AG09319 (cell line): ENCODE data around the gene TASP1.

Experiments used
- DNase-seq: peaks from one replicate; pipeline ENCODE4 v3.0.0-alpha.2; 2010; ENCODE audit warnings: low read depth; ENCODE audit errors: extremely low read depth
- TF ChIP-seq, protein P1 (sequence below): IDR thresholded peaks from 2 replicates; pipeline ENCODE4 v1.5.1; 2011; ENCODE audit warnings: low read depth, mild to moderate bottlenecking, inconsistent platforms, low read length, moderate library complexity

TASP1 gene

DNA sequence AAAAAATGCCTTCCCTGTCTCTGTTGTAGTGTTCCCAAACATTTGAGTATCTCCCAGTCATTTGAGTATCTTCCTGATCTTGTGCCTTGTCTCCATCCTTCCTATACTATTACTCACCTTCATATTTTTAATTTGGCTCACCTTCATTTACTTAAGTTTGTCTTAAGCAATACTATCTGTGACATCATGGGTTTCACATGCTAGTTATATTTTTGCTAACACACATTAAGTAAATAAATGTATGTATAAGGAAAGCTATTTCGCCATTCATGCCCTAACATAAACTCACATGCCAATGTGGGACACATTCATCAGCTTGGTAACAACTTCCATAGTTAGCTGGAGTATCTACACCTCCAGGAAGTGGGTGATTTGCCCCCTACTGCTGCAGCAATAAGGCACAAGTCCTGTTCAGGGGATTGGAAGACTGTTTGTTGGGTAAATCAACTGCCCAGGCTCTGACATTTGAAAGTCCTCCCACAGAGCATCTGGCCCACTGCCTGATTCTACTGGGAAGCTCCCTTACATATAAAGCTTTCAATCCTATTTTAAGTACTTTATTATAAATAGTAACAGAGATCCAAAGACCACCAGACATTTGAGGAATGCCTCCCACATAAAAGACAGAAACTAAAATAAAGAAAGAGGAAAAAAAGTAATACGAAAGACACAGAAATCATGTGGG lies 285.3 kb downstream of the TASP1 start:
- TF ChIP-seq, protein P1, sequence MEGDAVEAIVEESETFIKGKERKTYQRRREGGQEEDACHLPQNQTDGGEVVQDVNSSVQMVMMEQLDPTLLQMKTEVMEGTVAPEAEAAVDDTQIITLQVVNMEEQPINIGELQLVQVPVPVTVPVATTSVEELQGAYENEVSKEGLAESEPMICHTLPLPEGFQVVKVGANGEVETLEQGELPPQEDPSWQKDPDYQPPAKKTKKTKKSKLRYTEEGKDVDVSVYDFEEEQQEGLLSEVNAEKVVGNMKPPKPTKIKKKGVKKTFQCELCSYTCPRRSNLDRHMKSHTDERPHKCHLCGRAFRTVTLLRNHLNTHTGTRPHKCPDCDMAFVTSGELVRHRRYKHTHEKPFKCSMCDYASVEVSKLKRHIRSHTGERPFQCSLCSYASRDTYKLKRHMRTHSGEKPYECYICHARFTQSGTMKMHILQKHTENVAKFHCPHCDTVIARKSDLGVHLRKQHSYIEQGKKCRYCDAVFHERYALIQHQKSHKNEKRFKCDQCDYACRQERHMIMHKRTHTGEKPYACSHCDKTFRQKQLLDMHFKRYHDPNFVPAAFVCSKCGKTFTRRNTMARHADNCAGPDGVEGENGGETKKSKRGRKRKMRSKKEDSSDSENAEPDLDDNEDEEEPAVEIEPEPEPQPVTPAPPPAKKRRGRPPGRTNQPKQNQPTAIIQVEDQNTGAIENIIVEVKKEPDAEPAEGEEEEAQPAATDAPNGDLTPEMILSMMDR, result no peak
- no peak for DNase-seq

DNA sequence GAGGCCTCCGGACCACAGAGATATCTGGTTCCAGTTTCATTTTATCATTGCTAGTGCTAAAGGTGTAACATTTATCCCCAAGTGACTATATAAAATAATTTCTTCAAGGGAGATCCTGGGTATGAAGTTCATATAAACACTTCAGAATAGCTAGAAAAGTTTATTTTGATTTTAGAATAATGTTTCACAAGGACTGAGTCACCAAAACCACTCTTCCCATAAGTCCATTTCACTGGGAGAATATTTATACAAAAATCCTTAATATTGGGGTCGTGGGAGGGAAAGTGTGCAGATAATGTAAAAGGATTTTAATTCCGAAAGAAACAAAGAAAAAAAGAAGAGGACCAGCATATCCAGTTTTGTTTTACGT lies 289.5 kb downstream of the TASP1 start:
- no peak for DNase-seq
- TF ChIP-seq, protein P1, result no peak

DNA sequence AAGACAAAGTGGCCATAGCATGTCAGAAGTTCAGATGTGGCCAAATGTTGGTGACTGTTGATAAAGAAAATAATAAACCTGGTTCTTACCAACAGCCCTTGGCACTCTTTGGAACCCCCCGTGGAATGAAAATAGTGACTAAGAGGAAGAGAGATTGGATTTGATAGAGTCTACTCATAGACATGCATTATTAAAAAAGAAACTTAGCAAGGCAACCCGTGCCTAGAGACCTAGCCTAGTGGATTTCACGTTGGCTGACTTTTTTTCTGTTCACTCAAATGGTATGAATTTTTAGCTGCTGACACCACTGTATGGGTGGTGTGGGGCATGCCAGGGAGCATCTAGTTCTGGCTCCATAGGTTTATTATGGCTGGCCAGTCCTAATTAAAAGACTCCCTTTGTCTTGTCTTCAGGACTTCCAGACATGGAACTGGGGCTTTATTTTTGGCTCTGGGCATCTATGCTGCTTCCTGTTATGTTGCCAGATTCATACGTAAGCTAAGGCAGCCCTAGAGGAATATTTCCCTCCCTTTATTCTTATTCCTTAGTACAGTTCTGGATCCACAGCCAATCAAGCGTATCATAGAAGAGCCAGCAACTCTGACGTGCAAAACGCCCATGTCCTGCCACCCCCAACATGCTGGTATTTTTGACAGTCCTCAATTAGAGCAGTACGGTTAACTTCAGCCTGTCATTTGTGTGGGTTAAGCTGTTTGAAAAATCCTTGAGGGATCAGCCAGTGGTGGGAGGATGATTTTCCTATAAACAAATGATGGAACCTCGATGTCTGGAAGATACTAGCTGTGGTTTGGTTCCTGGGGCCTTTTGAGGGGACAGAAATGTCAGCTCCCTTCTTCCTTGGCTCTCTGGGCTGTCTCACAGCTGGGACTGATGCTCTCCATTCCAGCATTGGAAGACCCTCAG lies 290.2 kb downstream of the TASP1 start:
- TF ChIP-seq, protein P1, result no peak
- DNase-seq, result no peak

DNA sequence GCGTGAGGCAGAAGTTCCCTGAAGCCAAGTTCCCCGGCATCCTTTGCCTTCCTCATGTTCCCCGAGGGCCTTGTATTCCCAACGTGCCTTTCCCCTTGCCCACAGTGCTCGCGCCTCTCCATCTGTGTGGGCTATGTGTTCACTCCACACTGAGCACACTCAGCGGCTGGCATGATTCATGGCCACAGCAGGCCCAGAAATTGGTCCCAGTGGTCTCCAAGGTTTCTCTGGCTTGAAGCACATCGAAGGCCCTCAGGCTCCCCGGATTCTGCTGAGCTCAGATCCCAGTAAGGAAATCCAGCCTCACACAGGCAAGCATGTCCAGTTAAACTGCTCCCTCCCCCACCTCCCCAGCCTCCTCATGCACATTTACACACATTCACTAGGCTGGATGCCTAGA lies 294.1 kb downstream of the TASP1 start:
- DNase-seq, result no peak
- TF ChIP-seq, protein P1, result no peak

DNA sequence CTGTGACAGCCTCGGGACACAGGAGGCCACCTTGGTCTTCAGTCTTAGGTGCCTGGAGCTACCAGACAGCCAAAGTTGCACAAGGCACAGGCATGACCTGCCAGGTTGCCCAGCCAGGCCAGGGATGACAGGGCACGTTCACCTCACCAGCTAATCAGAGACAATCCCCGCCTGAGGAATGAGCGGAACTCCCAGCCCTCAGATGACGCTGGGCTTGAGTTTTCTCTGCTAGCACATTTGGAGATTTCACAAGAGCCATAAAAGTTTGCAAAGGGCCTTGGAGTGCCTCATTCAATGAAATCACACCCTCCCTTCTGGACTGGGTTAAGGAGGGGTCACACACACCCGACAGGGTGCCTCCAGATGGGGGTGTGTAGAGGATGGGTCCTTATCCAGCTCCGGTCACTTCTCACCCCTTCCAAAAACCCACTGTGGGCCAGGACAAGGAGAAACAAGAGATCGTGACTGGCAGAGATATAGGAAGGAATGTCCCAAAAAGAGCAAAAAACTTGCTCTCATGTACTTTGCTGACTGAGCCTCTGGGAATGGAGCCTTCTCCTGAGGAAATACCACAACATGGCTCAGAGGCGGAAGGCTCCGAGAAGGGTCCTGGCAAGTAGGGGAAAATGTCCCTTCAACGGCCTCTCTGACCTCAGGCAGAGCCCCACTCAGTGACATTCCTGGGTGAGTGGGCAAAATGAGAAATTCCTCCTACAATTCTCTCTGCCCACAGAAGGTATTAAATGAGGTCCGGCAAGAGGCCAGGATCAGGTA lies 296.1 kb downstream of the TASP1 start:
- TF ChIP-seq, protein P1, result no peak
- no peak for DNase-seq

DNA sequence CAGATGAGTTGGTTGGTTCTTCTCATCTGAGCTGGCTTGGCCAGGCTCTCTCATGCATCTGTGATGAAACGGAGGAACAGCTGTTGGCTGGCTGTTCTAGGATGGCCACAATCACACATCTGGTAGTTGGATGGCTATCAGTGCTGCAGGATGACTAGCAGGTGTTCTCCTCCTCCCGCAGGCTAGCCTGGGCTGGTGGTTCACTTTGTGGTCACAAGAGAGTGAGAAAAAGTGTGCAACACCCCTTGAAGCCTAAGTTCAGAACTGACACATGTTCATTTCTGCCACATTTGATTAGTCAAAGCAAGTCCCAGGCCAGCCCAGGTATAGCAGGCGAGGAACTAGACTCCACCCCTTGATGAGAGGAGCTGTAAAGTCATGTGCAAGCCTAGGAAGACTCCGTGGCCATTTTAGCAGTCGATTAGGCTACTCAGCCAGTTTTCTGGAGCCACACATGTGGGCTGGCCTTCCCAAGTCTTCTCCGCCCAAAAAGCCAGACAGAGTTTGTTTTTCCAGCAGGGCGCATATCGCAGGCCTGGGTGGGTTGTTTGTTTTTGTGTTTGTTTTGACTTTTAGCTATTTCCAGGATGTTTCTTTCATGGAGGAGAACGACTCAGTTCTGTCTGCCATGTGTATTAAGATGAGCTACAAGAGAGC lies 296.9 kb downstream of the TASP1 start:
- TF ChIP-seq, protein P1, result no peak
- DNase-seq, result no peak
